Muscle layer of colon (tissue), 2 donors: ENCODE results near the gene RERG.

Experiments used
- H3K27ac ChIP-seq: one replicate; pipeline ENCODE4 v1.7.0; 2013; ENCODE audit warnings: low read depth, mild to moderate bottlenecking, low read length, moderate library complexity
- H3K27me3 ChIP-seq, 2 donors: one replicate each; pipeline ENCODE4 v1.7.0; 2013; ENCODE audit warnings: low read length in 2 of 2, mild to moderate bottlenecking in 2 of 2; ENCODE audit not compliant: insufficient read depth in 2 of 2, control insufficient read depth in 1 of 2
- H3K36me3 ChIP-seq: one replicate; pipeline ENCODE4 v1.7.0; 2013; ENCODE audit warnings: mild to moderate bottlenecking, low read length; ENCODE audit not compliant: insufficient read depth
- H3K4me1 ChIP-seq: one replicate; pipeline ENCODE4 v1.7.0; 2013; ENCODE audit warnings: mild to moderate bottlenecking, low read length; ENCODE audit not compliant: insufficient read depth
- H3K4me3 ChIP-seq, 2 donors: one replicate each; pipeline ENCODE4 v1.7.0; 2013; ENCODE audit warnings: low read length in 2 of 2, low read depth in 1 of 2, mild to moderate bottlenecking in 1 of 2, moderate library complexity in 1 of 2
- H3K9ac ChIP-seq: one replicate; pipeline ENCODE4 v1.7.0; 2013; ENCODE audit warnings: low read length
- H3K9me3 ChIP-seq: one replicate; pipeline ENCODE4 v1.7.0; 2013; ENCODE audit warnings: mild to moderate bottlenecking, low read length
- donor health status: abdominal sarcoma.
- donor health status: Adenocarcinoma of cecum.

The RERG gene

DNA sequence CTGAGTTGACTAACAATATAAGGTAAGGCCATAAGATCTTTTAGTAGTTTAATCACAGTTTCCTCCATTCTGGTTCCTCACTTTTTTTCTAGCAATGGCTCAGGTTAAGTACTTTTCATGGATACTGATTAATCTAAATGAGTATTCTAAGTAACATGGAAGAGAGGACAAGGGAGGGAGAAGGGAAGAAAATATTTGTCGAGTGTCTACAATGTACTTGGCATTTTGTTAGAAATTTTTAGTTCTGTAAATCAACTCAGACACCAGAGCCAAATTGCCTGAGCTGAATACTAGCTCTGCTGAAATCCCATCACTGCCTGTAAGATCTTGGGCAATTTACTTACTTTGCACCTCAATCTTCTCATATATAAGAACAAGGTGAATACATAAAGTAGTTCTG, 20.2 kb downstream of the RERG start:
- H3K27ac ChIP-seq, result peak overlapping the region; percentile 6
- no peak overlapping the region for H3K4me3 ChIP-seq
- no peak overlapping the region for H3K9ac ChIP-seq
- H3K4me1 ChIP-seq, result peaks cover 47% of the 10 kb centered on the region
- H3K27me3 ChIP-seq, result no peaks in the 10 kb centered on the region
- no peaks in the 10 kb centered on the region for H3K9me3 ChIP-seq
- no peaks in the 10 kb centered on the region for H3K36me3 ChIP-seq

- H3K9ac ChIP-seq, result no peak overlapping the region
- no peaks in the 10 kb centered on the region for H3K27me3 ChIP-seq
- peaks cover 47% of the 10 kb centered on the region for H3K4me1 ChIP-seq
- H3K9me3 ChIP-seq, result no peaks in the 10 kb centered on the region
- H3K27ac ChIP-seq, result peak overlapping the region; percentile 6
- H3K4me3 ChIP-seq, result no peak overlapping the region
- no peaks in the 10 kb centered on the region for H3K36me3 ChIP-seq
These were observed 20.6 kb downstream of the RERG start for GRCh38 chr12:15200641-15201040.

DNA sequence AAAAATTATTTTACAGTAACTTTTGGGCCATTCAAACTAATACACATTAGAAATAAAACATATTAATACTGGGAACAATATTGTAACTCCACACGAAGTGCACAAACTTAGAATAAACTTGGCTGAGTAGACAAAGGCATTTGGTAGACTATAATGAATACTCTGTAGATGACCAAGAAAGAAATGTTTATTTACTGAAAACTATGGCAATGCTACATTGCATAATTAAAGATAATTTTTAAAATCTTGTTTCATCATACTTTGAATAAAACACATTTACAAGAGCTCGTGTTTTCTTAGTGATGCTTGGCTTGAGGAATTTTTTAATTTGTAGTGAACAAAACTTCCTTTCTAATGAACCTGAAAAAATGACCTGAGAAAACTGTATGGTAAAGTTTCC, 21.3 kb downstream of the RERG start:
- Histone ChIP-seq H3K9me3 (no peaks in the 10 kb centered on the region), H3K27ac (no peak overlapping the region), H3K4me1 (peaks cover 51% of the 10 kb centered on the region), H3K27me3 (no peaks in the 10 kb centered on the region), H3K4me3 (no peak overlapping the region), H3K9ac (no peak overlapping the region), H3K36me3 (no peaks in the 10 kb centered on the region)

DNA sequence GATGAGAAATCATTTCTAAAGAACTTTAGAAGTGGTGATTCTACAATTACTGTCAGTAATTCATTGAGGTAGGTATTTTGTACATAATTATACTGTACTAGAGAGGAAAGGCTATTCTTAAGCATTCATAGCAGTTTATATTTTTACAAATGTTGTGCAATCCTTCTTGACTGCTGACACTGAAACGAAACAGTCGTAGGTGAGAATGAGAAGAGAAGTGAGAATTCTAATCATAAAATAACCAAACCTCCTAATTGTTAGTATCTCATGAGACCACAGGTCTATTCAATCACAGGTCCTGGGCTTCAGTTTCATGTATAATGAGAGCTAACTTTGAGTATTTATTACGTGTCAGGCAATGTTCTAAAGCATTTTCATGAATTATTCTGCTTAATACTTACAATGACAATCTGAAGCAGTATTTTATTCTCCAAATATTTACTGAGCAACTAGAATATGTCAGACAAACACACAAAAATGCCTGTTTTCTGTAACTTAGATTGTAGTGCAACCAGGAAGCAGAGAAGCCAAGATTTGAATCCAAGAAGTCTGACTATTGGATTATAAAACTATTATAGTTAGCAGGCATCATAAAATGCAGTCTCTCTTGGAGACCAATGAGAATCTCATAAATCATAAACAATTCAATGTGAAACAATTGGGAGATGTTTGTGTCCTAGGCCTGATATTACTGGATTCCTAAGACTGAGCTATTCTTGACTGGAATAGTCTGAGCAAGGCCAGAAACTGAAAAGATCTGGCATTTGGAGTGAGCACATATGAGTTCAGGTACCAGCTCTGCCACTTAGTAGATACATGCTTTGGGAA, 24.3 kb downstream of the RERG start:
- Histone ChIP-seq H3K36me3 (no peaks in the 10 kb centered on the region), H3K27me3 (no peaks in the 10 kb centered on the region), H3K27ac (peak overlapping the region; percentile 61), H3K4me1 (peaks cover 74% of the 10 kb centered on the region), H3K4me3 (no peak overlapping the region), H3K9me3 (no peaks in the 10 kb centered on the region), H3K9ac (no peak overlapping the region)

GRCh38 chr12:15196221-15196620, 25.0 kb downstream of the RERG start:
- Histone ChIP-seq H3K4me1 (peaks cover 74% of the 10 kb centered on the region), H3K27ac (peak overlapping the region; percentile 61), H3K4me3 (no peak overlapping the region), H3K9ac (no peak overlapping the region), H3K9me3 (no peaks in the 10 kb centered on the region), H3K27me3 (no peaks in the 10 kb centered on the region), H3K36me3 (no peaks in the 10 kb centered on the region)

DNA sequence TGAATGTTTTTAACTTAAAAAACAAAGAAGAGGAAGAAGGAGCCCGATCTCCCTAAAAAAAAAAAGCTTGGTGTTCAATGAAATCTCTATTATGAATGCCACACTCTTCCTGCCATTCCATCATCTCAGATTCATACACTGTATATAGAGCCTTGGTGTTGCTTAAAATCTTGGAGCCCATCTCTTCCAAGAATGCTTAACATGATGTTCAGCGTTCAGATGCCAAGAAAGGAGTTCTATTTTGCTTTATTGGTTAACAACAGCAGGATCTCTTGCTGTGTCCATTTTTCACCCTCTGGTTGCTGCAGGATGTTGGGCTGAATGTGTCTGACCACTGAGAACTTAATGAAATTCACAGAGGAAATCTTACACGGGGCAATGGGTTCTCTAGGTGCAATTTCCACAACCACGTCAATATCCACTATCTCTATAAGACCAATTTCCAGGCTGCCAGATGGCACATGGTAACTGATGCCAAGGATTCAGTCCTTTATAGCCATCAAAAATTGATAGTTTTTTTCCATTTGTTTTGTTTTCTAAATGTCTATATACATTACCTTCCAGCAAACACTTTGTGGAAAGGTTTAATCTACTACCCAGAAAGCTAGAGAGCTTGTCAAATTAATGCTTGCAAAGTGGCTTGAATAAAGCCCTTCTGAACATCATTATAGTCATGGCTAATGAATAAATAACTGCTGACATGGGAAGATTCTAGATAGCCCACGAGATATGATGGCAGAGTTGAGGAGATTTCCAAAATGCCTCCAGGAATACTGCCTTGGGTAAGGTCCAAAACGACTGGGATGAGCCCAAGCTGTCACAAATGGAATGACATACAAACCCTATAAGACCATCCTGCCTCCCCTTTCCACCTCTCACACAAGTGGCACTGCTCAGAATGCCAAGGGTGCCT, 26.5 kb downstream of the RERG start:
- Histone ChIP-seq H3K9ac (peak overlapping the region; percentile 2), H3K9me3 (no peaks in the 10 kb centered on the region), H3K36me3 (no peaks in the 10 kb centered on the region), H3K4me1 (peaks cover 66% of the 10 kb centered on the region), H3K4me3 (no peak overlapping the region), H3K27ac (peak overlapping the region; percentile 20), H3K27me3 (no peaks in the 10 kb centered on the region)

- H3K9ac ChIP-seq, result peak overlapping the region; percentile 2
- H3K27me3 ChIP-seq, result no peaks in the 10 kb centered on the region
- H3K9me3 ChIP-seq, result no peaks in the 10 kb centered on the region
- H3K4me3 ChIP-seq, result no peak overlapping the region
- H3K4me1 ChIP-seq, result peaks cover 66% of the 10 kb centered on the region
- H3K27ac ChIP-seq, result peak overlapping the region; percentile 39
- H3K36me3 ChIP-seq, result no peaks in the 10 kb centered on the region
These were observed 27.3 kb downstream of the RERG start for GRCh38 chr12:15193946-15194345.

DNA sequence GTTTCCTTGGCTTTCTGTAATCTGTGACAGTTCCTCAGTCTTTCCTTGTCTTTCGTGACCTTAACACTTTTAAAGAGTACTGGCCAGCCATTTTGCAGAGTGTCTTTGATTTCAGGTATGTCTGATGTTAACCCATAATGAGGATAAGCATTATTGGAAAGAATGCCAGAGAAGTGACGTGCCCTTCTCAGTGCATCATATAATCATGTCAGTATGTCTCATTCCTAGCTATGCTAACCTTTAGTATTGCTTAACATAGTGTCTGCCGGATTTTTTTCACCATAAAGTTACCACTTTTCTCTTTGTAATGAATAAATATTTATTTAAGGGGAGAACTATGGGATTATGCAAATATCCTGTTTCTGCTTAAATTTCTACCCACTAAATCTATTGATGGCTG, 28.5 kb downstream of the RERG start:
- Histone ChIP-seq H3K27ac (no peak overlapping the region), H3K36me3 (no peaks in the 10 kb centered on the region), H3K9ac (no peak overlapping the region), H3K4me1 (peaks cover 65% of the 10 kb centered on the region), H3K27me3 (no peaks in the 10 kb centered on the region), H3K9me3 (no peaks in the 10 kb centered on the region), H3K4me3 (no peak overlapping the region)

DNA sequence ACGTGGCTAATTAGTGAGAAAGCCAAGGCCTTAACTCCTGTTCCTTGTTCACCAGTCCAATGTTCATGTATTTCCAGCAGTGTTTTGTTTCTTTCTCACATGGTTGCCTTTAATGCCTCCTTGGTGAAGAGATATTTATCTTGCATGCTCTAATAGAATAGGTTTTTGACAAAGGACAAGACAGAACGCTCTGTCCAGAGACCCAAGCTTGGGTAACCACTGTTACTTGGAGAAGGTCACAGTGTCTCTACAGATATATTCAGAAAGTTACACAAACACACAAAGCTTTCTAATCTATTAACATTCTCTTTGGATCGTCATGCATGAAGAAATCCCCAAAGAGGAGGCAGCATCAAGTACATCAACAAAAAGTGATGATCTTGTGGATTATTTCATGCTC, 33.1 kb downstream of the RERG start:
- no peaks in the 10 kb centered on the region for H3K9me3 ChIP-seq
- no peaks in the 10 kb centered on the region for H3K36me3 ChIP-seq
- H3K27ac ChIP-seq, result no peak overlapping the region
- no peak overlapping the region for H3K4me3 ChIP-seq
- H3K9ac ChIP-seq, result no peak overlapping the region
- no peaks in the 10 kb centered on the region for H3K27me3 ChIP-seq
- peaks cover 50% of the 10 kb centered on the region for H3K4me1 ChIP-seq

GRCh38 chr12:15186597-15186996, 34.6 kb downstream of the RERG start:
- peak overlapping the region; percentile 42 for H3K27ac ChIP-seq

GRCh38 chr12:15184484-15184883, 36.7 kb downstream of the RERG start:
- no peak overlapping the region for H3K9ac ChIP-seq
- no peak overlapping the region for H3K4me3 ChIP-seq
- no peaks in the 10 kb centered on the region for H3K36me3 ChIP-seq
- H3K27ac ChIP-seq, result peak overlapping the region; percentile 66
- no peaks in the 10 kb centered on the region for H3K27me3 ChIP-seq
- peaks cover 64% of the 10 kb centered on the region for H3K4me1 ChIP-seq
- no peaks in the 10 kb centered on the region for H3K9me3 ChIP-seq

More at GRCh38 chr12:15186597-15186996, 34.6 kb downstream of the RERG start:
- no peak overlapping the region for H3K4me3 ChIP-seq
- H3K4me1 ChIP-seq, result peaks cover 47% of the 10 kb centered on the region
- H3K9ac ChIP-seq, result no peak overlapping the region
- H3K27me3 ChIP-seq, result no peaks in the 10 kb centered on the region
- H3K36me3 ChIP-seq, result no peaks in the 10 kb centered on the region
- H3K9me3 ChIP-seq, result no peaks in the 10 kb centered on the region
